GM23248 (cell line): ENCODE results near the gene PPP1R11. TPM values are rescaled to one million over a fixed set of nuclear protein-coding genes. Genes with fewer than 3 reads are reported as not detected.
"Not testable (repeated sequence)": the region's sequence is repeated elsewhere in the genome, so short reads cannot be mapped to it uniquely, and the experiment has no call there.

Experiments used
- DNase-seq: peaks from one replicate; pipeline ENCODE4 v3.0.0-alpha.2; 2015
- H2AFZ ChIP-seq: fragments of 200-600 bp; sonication (generic); 2 replicates; pipeline ENCODE4 v1.6.1; 2016; ENCODE audit warnings: antibody characterized with exemption
- H3F3A ChIP-seq: fragments of 200-600 bp; sonication (generic); 2 replicates; pipeline ENCODE4 v1.6.1; 2016; ENCODE audit warnings: mild to moderate bottlenecking, antibody characterized with exemption, mixed run types; ENCODE audit not compliant: insufficient read depth
- H3K27ac ChIP-seq: fragments of 200-600 bp; sonication (generic); 2 replicates; pipeline ENCODE4 v1.5.1; 2016; ENCODE audit warnings: mild to moderate bottlenecking
- H3K27me3 ChIP-seq: fragments of 200-600 bp; sonication (generic); replicated peaks from 2 replicates; pipeline ENCODE4 v1.6.1; 2016; ENCODE audit warnings: mild to moderate bottlenecking; ENCODE audit not compliant: insufficient read depth
- H3K36me3 ChIP-seq: fragments of 200-600 bp; sonication (generic); 2 replicates; pipeline ENCODE4 v1.6.1; 2016; ENCODE audit warnings: low read depth, mild to moderate bottlenecking
- H3K4me1 ChIP-seq: fragments of 200-600 bp; sonication (generic); 2 replicates; pipeline ENCODE4 v1.6.1; 2016; ENCODE audit warnings: mild to moderate bottlenecking; ENCODE audit not compliant: insufficient read depth
- H3K4me2 ChIP-seq: fragments of 200-600 bp; sonication (generic); one replicate; pipeline ENCODE4 v1.6.1; 2016; ENCODE audit warnings: mild to moderate bottlenecking; ENCODE audit not compliant: unreplicated experiment
- H3K4me3 ChIP-seq: fragments of 200-600 bp; sonication (generic); 2 replicates; pipeline ENCODE4 v1.5.1; 2016; ENCODE audit warnings: mild to moderate bottlenecking
- H3K79me2 ChIP-seq: fragments of 200-600 bp; sonication (generic); 2 replicates; pipeline ENCODE4 v1.6.1; 2016; ENCODE audit warnings: mild to moderate bottlenecking; ENCODE audit not compliant: insufficient read depth
- H3K9ac ChIP-seq: fragments of 200-600 bp; sonication (generic); 2 replicates; pipeline ENCODE4 v1.6.1; 2016; ENCODE audit warnings: mild to moderate bottlenecking
- H3K9me2 ChIP-seq: fragments of 200-600 bp; sonication (generic); 2 replicates; pipeline ENCODE4 v1.6.1; 2016; ENCODE audit warnings: mixed run types, mild to moderate bottlenecking, moderate library complexity; ENCODE audit not compliant: insufficient read depth
- H3K9me3 ChIP-seq: fragments of 200-600 bp; sonication (generic); one replicate; pipeline ENCODE4 v1.6.1; 2017; ENCODE audit warnings: low read depth
- H4K20me1 ChIP-seq: fragments of 200-600 bp; sonication (generic); 2 replicates; pipeline ENCODE4 v1.6.0; 2016; ENCODE audit not compliant: insufficient read depth
- EZH2 ChIP-seq: fragments of 200-600 bp; sonication (generic); IDR thresholded peaks from 2 replicates; pipeline ENCODE4 v1.6.1; 2018; ENCODE audit warnings: antibody characterized with exemption, mild to moderate bottlenecking; ENCODE audit not compliant: insufficient read depth, poor library complexity, severe bottlenecking
- EZH2phosphoT487 ChIP-seq: fragments of 200-600 bp; sonication (generic); IDR thresholded peaks from 2 replicates; pipeline ENCODE4 v1.6.1; 2018; ENCODE audit warnings: antibody characterized with exemption, moderate library complexity, mild to moderate bottlenecking, low read depth; ENCODE audit not compliant: insufficient read depth
- WGBS, 2 experiments: methylation state at CpG; one replicate each; pipeline ENCODE4 v1.1.6; 2015 to 2017; ENCODE audit warnings: low lambda C conversion rate in 2 of 2, low coverage in 1 of 2; ENCODE audit errors: missing lambda C conversion rate in 2 of 2; 5-methylcytosine and 5-hydroxymethylcytosine counted together
- in situ Hi-C: fragments of 300-500 bp; cut with MboI; formaldehyde crosslinking; loops from 2 replicates; pipeline ENCODE4 v1.15.0; 2020
- polyA plus RNA-seq: library from polyadenylated mRNA; unstranded; fragments of >200 nt; fragmentation: Nextera tagmentation; extraction: Ambion mirVana; gene quantifications from 2 replicates; pipeline ENCODE4 v1.2.1, GENCODE V29; 2016
- total RNA-seq: library from RNA; depleted of rRNA; stranded (reverse); fragments of >200 nt; shearing (Covaris generic); gene quantifications from 2 replicates; pipeline ENCODE4 v1.2.3, GENCODE V29; 2014; rRNA removed

Gene PPP1R11
- 40.2 and 44.1 TPM in 2 replicates for total RNA-seq
- 77.5 and 83.1 TPM in 2 replicates for polyA plus RNA-seq

GRCh38 chr6:30066577-30067459 lies at the start of gene PPP1R11:
Gene PPP1R11 (plus strand): TSS chr6:30067198. CDS start chr6:30067411, 213 bp downstream.
- Histone ChIP-seq H3K27ac (peak within 1 kb of the TSS; percentile 76), H3F3A (peaks cover 14% of the 10 kb centered on the region), H3K36me3 (peaks cover 14% of the 10 kb centered on the region), H3K9me3 (no peaks in the 10 kb centered on the region), H3K4me1 (peaks cover 17% of the 10 kb centered on the region), H3K4me2 (peak within 1 kb of the TSS; percentile 88), H3K4me3 (peak within 1 kb of the TSS; percentile 93), H3K79me2 (peaks cover 53% of the 10 kb centered on the region), H3K9me2 (no peaks in the 10 kb centered on the region), H4K20me1 (no peaks in the 10 kb centered on the region), H2AFZ (peak within 1 kb of the TSS; percentile 80), H3K9ac (peak within 1 kb of the TSS; percentile 90), H3K27me3 (peaks cover 1% of the 10 kb centered on the region; the same call in 1 of the 2 replicates)
- peak; percentile 99 for DNase-seq
- in situ Hi-C loops = no loop called here
- TF ChIP-seq EZH2 = no peak
- 1% methylated on average over 46 of the region's 46 CpGs for WGBS, 2 experiments

GRCh38 chr6:30019819-30020218 lies 47.2 kb upstream of the PPP1R11 start:
- Histone ChIP-seq H3K4me1 (no peaks in the 10 kb centered on the region), H4K20me1 (no peaks in the 10 kb centered on the region; the same call in 1 of the 2 replicates), H3K36me3 (no peaks in the 10 kb centered on the region), H3K9ac (no peak overlapping the region), H3K79me2 (no peaks in the 10 kb centered on the region), H3F3A (no peaks in the 10 kb centered on the region), H3K9me3 (no peaks in the 10 kb centered on the region), H3K9me2 (no peaks in the 10 kb centered on the region), H2AFZ (no peak overlapping the region), H3K4me3 (no peak overlapping the region), H3K27me3 (no peaks in the 10 kb centered on the region), H3K4me2 (no peak overlapping the region), H3K27ac (no peak overlapping the region)
- TF ChIP-seq EZH2phosphoT487 (no peak), EZH2 (no peak)
- WGBS, 2 experiments = 94 to 97% methylated on average over 2 of the region's 2 CpGs
- in situ Hi-C loops = loop anchor here (25.0 kb wide), 1 partner anchor 283 kb away; no protein-coding TSS in a partner anchor
- DNase-seq = no peak

GRCh38 chr6:30020626-30021025 lies 46.4 kb upstream of the PPP1R11 start:
- H3K4me2 ChIP-seq = no peak overlapping the region
- no peaks in the 10 kb centered on the region; the same call in 1 of the 2 replicates for H4K20me1 ChIP-seq
- H3K9me2 ChIP-seq = no peaks in the 10 kb centered on the region
- DNase-seq = no peak
- no peak overlapping the region for H2AFZ ChIP-seq
- no peaks in the 10 kb centered on the region for H3K27me3 ChIP-seq
- H3K4me3 ChIP-seq = no peak overlapping the region
- H3F3A ChIP-seq = no peaks in the 10 kb centered on the region
- no peaks in the 10 kb centered on the region for H3K36me3 ChIP-seq
- H3K9ac ChIP-seq = no peak overlapping the region
- H3K79me2 ChIP-seq = no peaks in the 10 kb centered on the region
- H3K4me1 ChIP-seq = no peaks in the 10 kb centered on the region
- TF ChIP-seq EZH2phosphoT487 (no peak), EZH2 (no peak)
- no peaks in the 10 kb centered on the region for H3K9me3 ChIP-seq
- in situ Hi-C loops = loop anchor here (25.0 kb wide), 1 partner anchor 283 kb away; no protein-coding TSS in a partner anchor
- H3K27ac ChIP-seq = no peak overlapping the region
- 75 to 100% methylated on average over 1 of the region's 1 CpG for WGBS, 2 experiments

- no peaks in the 10 kb centered on the region for H3F3A ChIP-seq
- H3K4me1 ChIP-seq = no peaks in the 10 kb centered on the region
- no peak overlapping the region for H3K27ac ChIP-seq
- WGBS, 2 experiments = 81 to 83% methylated on average over 3 of the region's 3 CpGs
- no peak for DNase-seq
- no peak overlapping the region for H3K9ac ChIP-seq
- no peaks in the 10 kb centered on the region for H3K27me3 ChIP-seq
- no peak overlapping the region for H3K4me3 ChIP-seq
- no peaks in the 10 kb centered on the region for H3K9me3 ChIP-seq
- H3K79me2 ChIP-seq = no peaks in the 10 kb centered on the region
- no peak overlapping the region for H2AFZ ChIP-seq
- H3K36me3 ChIP-seq = no peaks in the 10 kb centered on the region
- in situ Hi-C loops = loop anchor here (25.0 kb wide), 1 partner anchor 285 kb away; no protein-coding TSS in a partner anchor
- TF ChIP-seq EZH2phosphoT487 (no peak), EZH2 (no peak)
- no peak overlapping the region for H3K4me2 ChIP-seq
- no peaks in the 10 kb centered on the region for H3K9me2 ChIP-seq
- no peaks in the 10 kb centered on the region; the same call in 1 of the 2 replicates for H4K20me1 ChIP-seq
Observed at GRCh38 chr6:30022189-30022588, 44.8 kb upstream of the PPP1R11 start.

- not testable (repeated sequence) for H3K9me3 ChIP-seq, H3K4me2 ChIP-seq, H4K20me1 ChIP-seq, H3K27ac ChIP-seq, H3F3A ChIP-seq, H3K9ac ChIP-seq, DNase-seq, H3K9me2 ChIP-seq, H3K79me2 ChIP-seq, H3K4me1 ChIP-seq, H2AFZ ChIP-seq, H3K27me3 ChIP-seq, H3K4me3 ChIP-seq, H3K36me3 ChIP-seq
- in situ Hi-C loops = loop anchor here (25.0 kb wide), 1 partner anchor 285 kb away; no protein-coding TSS in a partner anchor
Observed at GRCh38 chr6:30022712-30023111, 44.3 kb upstream of the PPP1R11 start.
